NCI-H1436 treated with DMSO at 0.1 percent for 48 hours (cell line): ENCODE results near the gene TLCD5.
A peak's percentile ranks its signal among the peaks of the same experiment; 100 is the strongest.

ENCODE experiments used
- DNase-seq: peaks from one replicate; lab custom pipeline; 2025; lab: John Stamatoyannopoulos, UW

The TLCD5 gene

DNA sequence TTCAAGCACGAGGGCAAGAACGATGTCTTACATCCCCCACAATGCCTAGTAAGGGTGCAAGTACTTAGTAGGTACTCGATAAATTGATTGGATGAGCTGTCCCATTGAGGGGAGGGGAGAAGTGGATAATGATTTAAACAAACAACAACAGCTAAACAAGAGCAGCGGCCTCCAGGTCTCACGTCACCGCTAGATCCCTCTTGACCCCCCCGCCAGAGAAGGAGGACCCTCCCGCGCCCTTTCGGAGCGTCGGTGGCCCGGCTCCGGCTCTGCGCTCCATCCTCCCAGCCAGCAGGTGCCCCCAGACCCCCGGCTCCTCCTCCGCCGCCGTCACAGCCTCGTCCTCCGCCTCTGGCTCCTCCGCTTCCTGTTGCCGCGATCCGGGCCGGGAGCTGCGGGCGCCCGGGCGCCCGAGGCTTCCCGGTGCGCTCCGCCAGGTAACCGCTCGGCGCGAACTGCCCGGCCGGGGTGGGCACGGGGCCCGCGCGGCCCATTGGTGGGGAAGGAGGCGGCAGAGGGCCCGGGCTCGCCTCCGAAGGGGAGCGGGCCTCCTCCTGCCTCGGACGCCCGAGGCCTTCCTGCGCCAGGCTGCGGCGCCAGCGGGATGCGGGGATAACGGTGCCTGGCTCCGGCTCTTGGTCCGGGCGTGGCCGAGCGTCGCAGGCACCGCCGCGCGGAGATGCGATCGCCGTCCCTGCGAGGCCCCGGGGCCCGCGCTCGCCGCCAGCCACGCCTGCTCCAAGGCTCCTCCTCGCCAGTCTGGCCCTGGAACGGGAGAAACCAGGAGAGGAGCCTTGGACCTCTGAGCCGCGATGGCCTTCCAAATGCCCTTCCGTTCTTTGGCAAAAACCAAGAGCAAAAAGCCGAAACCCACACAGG is at the start of gene TLCD5:
TSS of gene TLCD5 (plus strand) at position 368 of the 879 bp plus-strand sequence. CDS start 2,143 bp downstream, outside the sequence.
- peak; percentile 30 for DNase-seq

DNA sequence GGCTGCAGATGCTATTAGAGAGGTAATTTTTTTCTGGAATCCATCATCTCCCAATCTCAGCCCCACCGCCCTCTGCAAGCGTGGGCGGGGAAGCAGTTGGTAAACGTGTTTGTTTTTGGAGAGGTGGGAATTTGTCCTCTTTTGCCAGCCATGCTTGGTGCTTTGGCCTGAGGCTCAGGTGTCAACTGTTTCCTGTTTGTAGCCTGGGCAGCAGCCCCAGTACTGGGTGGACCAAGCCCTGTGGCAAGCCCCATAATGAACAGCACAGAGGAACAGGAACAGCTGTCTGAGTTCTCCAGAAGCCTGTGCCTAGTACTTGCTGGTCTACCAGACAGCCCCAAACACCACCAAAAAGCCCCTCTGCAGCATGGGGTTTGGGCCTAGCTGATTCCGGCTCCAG is 45.6 kb upstream of the TLCD5 start:
- DNase-seq, result no peak

DNA sequence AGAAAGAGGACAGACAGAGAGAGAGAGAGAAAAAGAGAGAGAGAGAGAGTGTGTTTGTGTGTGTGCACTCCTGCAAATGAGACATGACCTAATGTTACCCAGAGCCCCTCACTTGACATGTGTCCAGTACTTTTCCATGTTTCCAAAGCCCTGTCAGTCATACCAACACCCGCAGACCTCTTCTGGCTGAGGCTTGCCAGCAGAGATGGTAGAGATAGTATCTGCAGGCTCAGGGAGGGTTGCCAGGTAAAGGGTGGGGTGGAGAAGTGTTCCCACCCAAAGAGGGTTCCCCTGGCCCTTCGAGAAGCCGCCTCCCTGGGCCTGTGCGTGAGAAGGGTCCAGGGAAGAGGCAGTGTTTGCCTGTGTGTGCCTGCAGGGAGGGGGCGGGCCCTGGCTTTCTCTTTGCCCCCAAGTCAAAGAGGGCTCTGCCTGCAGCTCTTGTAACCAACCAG is 44.5 kb upstream of the TLCD5 start:
- DNase-seq, result no peak

DNA sequence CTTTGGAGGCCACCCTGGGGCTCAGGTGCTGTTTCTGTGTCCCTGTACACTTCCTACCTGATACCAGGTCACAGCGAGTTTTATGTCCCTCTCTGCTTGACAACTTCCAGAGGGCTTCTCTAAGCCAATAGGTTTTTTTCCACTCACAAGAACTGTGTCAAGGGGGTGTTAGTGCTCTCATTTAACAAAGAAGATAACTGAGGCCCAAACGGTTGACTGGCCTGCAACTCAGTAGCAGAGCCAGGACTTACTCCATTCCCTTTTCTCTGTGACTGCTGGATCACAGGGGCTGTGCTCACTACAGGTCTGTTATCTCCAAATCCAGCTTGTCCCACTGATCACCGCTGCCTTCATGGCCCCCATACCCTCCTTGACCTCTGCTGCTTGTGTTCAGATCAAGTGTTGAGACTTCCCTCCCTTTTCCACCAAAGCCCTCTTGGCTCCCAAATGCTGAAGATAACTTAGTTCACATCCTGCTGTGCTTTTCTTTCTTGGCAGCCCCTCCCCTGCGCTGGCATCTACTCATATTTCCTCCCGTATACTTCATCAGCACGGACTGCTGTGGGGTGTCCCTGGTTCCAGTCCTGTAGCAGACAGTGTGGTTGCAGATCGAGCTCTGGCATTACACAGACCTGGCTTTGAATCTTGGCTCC is 43.8 kb upstream of the TLCD5 start:
- no peak for DNase-seq

DNA sequence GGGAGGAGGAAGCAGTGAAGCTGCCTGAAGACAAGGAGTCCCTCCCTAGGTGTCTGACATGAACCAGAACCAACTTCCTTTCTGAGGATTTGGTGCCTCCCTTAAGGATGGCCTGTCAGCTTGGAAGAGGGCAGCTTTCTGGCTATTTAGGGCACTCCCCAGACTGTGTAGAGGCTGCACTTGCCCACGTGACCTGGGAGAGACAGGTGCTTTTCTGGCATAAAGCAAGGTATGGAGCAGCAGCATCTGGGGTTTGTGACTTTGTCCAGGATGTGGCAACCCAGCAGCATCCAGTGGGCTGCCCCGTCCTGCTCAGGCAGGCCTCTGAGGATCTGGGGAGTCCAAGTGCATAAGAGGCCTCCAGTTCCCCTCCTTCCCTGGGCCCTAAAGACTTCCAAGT is 42.0 kb upstream of the TLCD5 start:
- no peak for DNase-seq

DNA sequence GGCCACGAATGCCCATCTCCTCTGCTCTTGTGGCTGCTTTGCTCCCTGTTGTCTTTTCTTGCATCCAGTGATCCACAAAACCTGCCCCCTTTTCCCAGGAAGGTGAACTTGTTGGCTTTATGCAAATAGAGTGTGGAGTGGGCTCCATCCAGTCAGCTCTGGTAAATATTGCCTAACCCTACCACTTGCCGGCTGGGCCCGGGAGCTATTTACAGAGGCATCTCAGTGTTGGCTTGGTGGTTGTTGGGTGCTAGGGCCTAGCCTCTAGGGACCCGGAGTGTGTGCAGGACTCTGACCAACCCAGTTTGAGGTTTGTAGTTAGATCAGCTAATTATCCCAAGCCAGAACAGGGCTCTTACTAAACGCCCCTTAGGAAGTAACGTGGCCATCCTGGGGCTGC is 40.8 kb upstream of the TLCD5 start:
- DNase-seq, result no peak

DNA sequence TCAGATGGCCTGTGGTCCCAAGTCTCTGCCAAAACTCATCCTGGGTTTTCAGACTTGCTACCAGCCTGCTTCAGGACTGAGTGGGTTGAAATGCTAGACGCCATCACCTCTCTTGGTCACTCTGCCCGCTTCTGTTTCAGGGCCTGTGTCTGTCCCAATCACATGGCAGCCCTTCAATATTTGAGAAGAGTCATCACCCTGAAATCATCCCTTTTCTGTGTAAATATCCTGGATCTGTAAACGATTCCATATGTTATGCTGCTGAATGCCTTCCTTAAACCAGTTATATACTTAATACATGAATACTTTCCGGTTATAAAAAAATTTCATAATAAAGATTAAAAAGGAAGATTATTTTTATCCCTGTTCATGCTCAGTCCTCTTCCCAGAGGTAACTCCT is 39.8 kb upstream of the TLCD5 start:
- DNase-seq, result no peak

DNA sequence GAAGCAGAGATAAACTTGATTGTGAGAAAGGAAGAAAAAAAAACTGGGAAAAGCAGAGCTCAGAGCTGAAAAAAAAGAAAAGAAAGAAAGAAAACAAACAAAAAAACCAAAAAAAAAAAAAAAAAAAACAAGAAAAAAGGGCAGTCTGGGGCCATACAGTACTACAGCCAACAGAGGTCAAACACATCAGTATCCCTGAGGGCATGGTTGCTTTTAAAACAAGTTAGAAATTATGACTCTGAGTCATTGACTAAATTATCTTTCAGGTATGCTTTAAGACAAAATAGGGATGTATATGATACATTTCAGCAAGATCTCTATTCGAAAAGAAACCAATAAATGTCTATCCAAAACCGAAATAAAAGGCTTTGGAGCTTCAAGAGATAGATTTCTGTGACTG is 37.1 kb upstream of the TLCD5 start:
- DNase-seq, result no peak

DNA sequence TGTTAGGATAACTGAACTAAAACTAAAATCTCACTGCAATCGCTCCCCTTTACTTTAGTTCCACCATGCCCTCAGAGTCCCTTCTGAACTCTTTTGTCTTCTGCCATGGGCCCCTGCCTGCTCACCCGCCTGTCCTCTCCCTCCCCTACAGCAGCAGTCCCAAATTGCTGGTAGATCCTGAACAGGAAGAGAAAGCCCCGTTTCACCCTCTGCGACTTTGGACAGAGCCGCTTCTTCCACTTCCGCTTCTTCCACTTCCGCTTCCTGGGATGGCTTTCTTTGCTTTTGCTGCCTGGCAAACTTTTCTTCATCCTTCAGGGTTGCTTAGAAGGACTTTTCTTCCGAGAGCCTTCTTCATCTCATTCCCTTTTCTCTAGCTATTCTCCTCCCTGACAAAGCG is 35.7 kb upstream of the TLCD5 start:
- no peak for DNase-seq

DNA sequence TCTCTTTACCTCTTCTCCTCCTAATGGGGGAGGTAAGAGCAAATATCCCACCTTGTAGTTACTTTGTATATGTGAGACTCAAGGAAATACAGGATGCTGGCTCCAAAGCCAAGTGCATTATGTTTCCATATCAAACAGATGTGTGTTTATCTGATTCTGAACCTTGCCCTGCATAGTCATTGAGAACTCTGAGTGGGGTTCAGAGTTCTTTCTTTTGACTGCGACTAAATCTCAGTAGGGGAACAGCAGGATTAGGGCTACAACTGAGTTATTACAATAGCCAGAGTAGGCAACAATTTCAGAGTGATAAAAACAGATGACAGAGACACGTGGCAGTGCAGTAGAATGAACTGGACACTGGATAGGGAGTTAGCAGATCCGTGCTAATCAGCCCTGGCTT is 34.1 kb upstream of the TLCD5 start:
- DNase-seq, result no peak

DNA sequence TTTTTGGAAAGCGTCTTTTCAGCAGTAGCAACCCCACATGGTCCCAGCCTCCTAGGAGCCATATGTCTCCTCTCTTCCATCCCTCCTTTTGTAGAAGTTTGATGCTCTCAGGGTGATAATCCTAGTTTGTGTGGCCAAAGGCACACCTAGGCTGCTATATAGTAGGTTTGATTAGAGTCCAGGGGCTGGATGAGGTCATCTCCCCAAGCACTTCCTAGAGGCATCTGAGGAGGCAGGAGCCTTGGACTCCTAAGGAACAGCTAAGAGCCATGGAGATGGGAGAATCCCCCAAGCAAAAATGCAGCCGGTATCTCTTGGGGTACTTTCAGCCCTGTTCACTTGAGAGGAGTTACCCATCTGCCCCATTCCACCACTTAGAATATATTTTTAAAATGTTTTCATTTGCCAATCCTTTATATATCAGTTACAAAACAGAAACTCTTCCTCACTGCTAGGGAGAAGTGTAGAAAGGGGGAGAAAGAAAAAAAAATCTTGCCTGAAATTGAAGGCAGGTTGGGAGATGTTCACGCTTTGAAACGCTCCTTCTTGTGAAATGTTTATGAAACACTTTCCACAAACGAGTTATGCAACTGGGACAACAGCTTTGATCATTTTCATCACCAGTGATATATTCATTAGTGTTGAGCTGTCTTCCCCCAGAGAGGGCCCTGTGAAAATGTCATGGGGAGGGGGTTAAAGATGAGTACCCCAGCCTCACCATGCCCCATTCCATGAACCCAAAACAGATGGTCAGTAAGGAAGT is 31.9 kb upstream of the TLCD5 start:
- no peak for DNase-seq

DNA sequence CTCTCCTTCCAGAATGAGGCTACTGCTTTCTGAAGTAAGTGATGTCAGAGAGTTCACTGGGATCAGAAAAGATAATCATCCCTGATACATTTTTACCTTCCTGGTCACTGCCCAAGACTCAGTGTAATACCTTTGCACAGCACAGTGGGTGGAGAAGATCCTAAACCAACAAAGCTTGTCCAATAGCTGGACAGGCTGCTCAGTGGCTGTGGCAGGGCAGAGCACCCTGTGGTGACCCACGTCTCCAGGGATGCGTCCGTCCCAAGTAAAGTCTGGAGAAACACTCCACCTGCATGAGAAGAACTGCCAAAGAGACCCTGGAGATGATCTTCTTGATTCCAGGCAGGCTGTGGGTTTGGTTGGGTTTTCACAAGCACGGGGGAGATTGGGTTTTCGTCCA is 31.0 kb upstream of the TLCD5 start:
- DNase-seq, result no peak

DNA sequence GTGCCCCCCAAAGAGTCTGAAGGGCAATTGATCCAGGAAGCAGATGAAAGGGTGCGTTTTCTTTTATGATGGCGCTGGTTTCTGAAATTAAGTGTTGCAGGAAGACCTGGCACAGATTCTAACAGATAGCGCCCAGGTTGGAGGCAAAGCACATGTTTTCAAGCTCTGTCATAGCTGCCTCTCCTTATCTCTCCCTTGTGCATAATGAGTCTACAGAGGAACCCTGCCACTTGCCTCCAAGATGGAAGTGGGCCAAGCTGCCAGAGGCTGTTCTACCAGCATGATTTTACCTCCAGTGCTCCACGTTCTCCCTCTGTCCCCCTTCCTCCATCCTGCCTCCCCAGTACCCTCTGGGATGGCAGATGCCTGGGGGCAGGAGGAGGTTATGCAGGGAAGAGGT is 30.0 kb upstream of the TLCD5 start:
- no peak for DNase-seq

DNA sequence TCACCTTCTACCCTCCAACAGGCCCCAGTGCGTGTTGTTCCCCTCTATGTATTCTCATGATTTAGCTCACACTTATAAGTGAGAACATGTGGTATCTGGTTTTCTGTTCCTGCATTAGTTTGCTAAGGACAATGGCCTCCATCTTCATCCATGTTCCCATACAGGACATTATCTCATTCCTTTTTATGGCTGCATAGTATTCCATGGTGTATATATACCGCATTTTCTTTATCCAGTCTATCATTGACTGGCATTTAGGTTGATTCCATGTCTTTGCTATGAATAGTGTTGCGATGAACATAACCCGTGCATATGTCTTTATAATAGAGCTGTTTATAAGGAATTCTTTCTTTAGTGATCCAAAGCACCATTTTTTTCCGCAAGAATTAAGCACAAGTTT is 28.5 kb upstream of the TLCD5 start:
- DNase-seq, result no peak

DNA sequence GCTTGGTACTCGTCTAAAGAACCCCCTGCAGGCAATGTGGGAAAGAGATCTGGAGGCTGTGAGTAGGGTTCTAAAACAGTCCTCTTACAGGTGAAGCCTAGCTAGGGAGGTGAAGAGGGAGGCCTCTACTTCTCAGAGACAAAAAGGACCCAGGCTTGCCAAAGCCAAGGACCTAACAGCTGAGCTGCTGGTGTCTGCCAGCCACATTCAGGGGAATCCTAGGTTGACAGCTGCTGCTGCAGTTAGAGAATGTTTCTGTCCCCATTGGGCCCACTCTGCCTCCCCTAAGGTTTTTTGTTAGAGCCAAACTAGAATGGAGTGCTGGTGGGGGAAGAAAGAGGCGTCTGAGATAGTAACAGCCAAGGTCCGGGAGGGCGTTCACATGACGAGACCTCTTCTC is 26.6 kb upstream of the TLCD5 start:
- DNase-seq, result no peak

DNA sequence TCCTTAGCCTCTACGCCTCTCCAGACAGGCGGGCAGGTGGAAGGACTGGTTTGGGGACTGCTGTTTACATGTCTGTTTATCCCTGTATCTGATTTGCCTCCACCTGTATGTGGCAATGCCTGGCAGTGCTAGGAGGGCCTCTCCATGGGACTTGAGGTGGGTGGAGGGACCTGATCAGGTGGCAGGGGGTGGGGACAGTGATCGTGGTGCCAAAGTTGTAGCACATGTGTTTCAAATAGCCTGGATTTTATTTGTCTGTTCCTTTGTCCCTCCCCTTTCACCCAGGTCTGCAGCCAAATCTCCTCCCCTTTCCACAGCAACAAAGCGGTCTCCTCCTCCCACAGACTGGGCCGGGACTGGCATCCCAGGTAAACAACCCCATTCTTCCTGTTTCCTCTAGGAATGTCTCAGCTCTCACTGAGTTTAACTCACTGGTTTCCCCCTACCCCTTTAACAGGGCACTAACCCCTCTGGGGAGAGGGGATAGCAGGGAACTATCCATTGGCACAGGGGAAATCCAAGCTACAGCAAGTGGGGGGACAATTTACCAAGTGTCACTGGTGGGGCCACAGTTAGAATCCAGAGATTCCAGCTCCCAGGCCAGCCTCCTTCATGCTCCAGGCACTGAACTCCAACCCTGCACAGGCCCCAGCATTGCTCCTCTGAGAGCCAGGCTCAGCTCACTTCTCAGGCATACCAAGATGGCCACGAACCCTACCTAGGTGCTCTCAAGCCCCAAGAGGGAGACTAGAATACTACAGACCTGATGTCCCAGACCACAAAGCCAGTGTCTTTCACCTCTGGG is 22.9 kb upstream of the TLCD5 start:
- DNase-seq, result no peak

DNA sequence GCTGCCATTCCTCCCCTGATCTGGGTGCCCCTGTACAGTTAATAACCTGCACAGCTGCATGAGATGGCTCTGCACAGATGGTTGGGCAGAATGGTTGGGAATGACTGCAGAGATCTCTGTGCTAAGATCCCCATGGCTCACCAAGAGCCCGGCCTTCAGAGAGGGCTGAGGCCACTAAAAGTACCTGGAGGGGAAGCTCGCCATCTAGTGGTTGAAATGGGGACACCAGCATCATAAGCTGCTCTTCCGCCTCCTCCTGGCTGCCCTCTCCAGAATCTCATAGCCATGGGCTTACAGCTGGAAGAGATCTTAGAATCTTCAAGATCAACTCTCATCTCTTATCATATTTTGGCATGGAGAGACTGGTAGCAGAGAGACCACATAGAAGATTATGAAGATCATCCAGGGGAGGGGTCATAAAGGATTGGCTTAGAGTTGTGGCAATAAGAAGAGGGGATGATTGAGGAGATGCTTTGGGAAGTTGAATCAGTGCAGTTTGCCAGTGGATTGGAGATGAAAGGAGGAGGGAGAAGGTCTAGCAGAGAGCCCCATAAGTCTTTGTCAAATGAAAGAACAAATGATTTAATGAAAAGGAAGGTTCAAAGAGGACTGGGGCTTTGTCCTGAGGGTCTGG is 22.0 kb upstream of the TLCD5 start:
- peak; percentile 0 for DNase-seq

DNA sequence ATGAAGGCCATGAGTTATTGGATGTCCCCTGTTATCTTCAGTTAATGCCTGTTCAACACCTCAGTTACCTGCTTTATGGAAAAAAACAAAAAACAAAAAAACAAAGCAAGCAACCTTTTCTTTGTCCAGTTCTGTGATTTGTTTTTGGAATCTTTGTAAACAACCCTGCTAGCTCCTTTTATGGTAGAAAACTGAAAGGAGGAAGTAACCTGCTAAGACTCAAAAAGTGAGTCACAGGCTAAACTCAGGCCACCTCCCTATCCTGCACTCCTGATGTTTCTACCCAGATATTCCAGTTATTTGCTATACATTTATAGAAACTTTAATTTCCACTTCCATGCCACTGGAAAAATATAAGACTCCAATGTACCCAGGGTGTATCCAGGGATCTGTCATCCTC is 20.6 kb upstream of the TLCD5 start:
- no peak for DNase-seq

DNA sequence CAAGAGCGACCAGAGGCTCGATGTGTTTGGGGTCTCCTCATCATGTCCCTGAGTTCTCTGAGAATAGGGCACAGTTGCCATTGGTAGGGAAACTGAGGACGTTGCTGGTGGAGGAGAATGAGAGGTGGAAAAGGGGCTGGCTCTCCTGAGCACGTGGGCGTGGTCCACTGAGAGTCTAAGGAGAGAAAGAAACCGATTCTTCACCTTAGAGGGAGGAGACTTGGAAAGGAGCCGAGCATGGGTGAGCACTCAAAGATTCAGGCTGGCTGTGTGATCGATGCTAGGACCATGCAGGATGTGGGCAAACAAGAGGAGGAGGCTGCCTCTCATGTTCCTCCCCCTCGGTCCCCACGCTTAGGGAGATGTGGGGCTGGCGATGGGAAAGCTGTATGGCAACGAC is 19.8 kb upstream of the TLCD5 start:
- no peak for DNase-seq

DNA sequence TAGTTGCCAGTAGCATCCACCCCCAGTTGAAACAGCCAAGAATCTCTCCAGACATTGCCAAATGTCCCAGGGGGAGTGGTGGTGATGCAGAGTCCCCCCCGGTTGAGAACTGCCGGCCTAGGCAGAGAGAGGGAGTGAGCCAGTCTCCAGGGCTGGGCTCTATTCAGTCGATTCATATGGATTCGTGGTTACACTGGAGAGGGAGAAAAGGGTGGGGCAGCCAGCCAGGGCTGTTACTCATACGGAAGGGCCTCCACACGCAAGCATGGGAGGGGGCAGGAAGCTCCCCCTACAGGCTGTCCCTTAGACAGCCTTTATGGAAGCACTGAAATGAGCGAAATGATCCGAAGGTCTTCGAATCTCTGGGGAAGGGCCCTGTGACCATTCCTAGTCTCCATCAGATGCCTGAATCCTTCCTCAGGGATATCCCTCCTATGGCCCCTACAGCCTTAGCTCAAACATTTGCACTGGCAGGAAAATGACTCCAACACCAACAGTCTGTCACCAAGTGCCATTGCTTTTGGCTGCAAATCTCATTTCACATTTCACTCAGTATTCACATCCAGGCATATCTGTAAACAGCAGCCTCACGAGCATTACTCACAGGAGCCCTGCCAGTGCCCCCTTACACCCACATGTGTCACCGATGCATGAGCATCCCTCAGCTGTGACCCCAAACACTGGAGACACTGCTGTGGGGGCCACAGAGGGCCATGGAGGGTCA is 18.4 kb upstream of the TLCD5 start:
- no peak for DNase-seq

DNA sequence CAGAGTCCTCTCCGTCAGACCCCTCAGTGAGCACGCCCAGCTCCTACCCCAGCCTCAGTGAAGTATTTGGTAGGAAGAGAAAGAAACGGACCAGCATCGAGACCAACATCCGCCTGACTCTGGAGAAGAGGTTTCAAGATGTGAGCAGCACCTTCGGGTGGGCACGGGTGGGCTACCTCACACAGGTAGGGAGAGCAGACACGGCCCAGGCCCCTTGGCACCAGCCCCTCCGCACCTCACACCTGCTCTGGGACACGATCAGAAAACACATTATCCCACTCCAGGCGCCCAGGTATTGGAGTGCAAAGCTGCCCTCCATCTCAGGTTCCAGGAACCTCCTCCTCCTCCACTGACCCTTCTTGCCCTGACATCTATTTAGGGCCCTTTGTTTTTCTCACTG is 17.6 kb upstream of the TLCD5 start:
- no peak for DNase-seq
